ENCODE measurements around the gene RBPMS2.

RBPMS2 gene

DNA sequence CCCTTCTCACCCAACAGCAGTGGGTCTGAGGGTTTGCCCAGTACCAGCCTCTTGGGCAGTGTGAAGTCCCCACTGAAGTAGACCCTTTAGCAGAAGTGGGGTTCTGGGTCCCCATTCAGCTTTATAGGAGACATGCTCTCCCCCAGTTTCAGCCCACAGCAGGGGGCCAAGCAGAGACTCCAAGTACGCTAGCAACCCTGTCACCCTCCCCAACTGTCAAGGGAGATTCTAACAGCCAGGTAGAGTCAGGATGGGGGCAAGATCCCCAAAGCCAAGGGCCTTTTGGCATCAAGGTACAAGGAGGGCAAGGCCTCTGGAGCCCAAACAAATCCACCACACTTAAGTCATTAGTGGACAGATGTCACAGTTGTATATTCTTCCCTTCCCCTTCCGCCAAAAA is 1.8 kb downstream of the RBPMS2 start:
- no peak for DNase-seq (ENCODE audit: insufficient read length, low spot score)
- FAIRE-seq, result no peak
- TF ChIP-seq, protein P1, sequence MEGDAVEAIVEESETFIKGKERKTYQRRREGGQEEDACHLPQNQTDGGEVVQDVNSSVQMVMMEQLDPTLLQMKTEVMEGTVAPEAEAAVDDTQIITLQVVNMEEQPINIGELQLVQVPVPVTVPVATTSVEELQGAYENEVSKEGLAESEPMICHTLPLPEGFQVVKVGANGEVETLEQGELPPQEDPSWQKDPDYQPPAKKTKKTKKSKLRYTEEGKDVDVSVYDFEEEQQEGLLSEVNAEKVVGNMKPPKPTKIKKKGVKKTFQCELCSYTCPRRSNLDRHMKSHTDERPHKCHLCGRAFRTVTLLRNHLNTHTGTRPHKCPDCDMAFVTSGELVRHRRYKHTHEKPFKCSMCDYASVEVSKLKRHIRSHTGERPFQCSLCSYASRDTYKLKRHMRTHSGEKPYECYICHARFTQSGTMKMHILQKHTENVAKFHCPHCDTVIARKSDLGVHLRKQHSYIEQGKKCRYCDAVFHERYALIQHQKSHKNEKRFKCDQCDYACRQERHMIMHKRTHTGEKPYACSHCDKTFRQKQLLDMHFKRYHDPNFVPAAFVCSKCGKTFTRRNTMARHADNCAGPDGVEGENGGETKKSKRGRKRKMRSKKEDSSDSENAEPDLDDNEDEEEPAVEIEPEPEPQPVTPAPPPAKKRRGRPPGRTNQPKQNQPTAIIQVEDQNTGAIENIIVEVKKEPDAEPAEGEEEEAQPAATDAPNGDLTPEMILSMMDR (IDR thresholded peaks at IDR 0.05; ENCODE audit: insufficient read depth, missing control alignments), result no peak

DNA sequence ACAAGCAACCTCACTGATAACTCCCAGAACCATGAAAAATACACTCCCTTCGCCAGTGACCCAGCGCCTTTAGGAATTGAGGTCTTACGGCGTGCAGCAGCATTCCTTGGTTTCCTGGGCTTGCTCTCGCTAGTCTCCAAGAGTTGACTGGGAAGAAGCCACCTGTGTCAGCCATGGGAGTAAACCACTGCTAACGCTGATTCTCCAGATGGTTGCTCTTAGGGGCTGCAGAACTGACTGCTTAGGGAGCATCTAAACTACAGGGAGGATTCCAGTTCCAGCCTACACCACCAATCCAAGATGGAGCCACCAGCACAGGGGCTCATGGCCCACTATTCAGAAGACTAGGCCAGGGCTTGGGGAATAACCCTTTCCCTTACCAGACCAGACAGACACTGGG is 2.4 kb downstream of the RBPMS2 start:
- no peak for DNase-seq (ENCODE audit: insufficient read length, low spot score)
- TF ChIP-seq, protein P1 (IDR thresholded peaks at IDR 0.05; ENCODE audit: insufficient read depth, missing control alignments), result no peak
- FAIRE-seq, result no peak

- TF ChIP-seq, protein P1 (IDR thresholded peaks at IDR 0.05; ENCODE audit: insufficient read depth, missing control alignments), result no peak
- no peak for FAIRE-seq
- no peak for DNase-seq (ENCODE audit: insufficient read length, low spot score)
These were observed 2.9 kb downstream of the RBPMS2 start for GRCh38 chr15:64772488-64772887.

DNA sequence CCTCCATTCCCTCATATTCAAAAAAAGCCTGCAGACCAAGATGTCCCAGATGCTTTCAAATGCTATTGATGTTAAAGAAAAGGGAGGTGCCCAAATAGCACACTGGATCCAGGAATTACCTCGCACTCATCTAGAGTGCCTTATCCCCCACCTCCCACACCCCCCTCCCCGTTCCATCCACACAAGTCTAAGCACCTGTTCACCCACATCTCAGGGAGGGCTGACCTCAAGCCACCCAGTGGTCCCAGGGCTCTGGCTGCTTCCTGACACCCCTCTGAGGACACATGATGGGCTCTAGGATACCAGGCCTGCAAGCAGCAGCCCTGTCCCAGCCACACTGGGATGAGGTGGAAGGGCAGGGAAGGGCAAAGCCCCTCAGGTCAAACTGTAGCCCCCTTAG is 4.8 kb downstream of the RBPMS2 start:
- TF ChIP-seq, protein P1 (IDR thresholded peaks at IDR 0.05; ENCODE audit: insufficient read depth, missing control alignments), result no peak
- FAIRE-seq (no peak), DNase-seq (ENCODE audit: insufficient read length, low spot score) (no peak)

GRCh38 chr15:64767203-64767602 is 8.2 kb downstream of the RBPMS2 start:
- DNase-seq (ENCODE audit: insufficient read length, low spot score) (no peak), FAIRE-seq (no peak)
- TF ChIP-seq, protein P1 (IDR thresholded peaks at IDR 0.05; ENCODE audit: insufficient read depth, missing control alignments), result no peak

GRCh38 chr15:64766058-64766457 is 9.3 kb downstream of the RBPMS2 start:
- no peak for FAIRE-seq
- DNase-seq (ENCODE audit: insufficient read length, low spot score), result no peak
- TF ChIP-seq, protein P1 (IDR thresholded peaks at IDR 0.05; ENCODE audit: insufficient read depth, missing control alignments), result no peak

DNA sequence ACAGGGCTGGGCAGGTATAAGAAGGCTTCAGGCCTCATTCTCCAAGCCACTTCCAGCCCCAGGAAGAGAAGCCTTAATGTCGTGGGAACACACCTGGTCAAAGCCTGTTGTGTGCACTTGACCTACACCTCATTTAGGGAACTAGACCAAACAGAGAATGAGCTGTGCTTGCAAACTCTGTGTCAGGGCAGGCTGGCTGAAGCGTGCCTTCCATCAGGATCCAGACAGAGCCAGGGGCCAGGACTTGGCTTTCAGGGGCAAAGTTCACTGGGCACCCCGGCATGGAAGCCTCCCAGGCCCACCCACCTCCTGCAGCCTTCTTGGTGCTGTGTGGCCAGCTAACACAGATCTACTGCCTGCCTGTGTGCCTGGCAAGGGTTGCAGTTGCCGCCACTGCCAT is 11.5 kb downstream of the RBPMS2 start:
- FAIRE-seq (no peak), DNase-seq (ENCODE audit: insufficient read length, low spot score) (no peak)
- TF ChIP-seq, protein P1 (IDR thresholded peaks at IDR 0.05; ENCODE audit: insufficient read depth, missing control alignments), result no peak
